ENCODE measurements around the gene ARL15.

Gene ARL15

GRCh38 chr5:54214722-54215121, 95.7 kb downstream of the ARL15 start:
- no peak for DNase-seq (ENCODE audit: low read depth in 1 of 2, low spot score in 1 of 2)

GRCh38 chr5:54212331-54212730, 98.0 kb downstream of the ARL15 start:
- DNase-seq (ENCODE audit: low read depth in 1 of 2, low spot score in 1 of 2): no peak

GRCh38 chr5:54211912-54212311, 98.5 kb downstream of the ARL15 start:
- DNase-seq (ENCODE audit: low read depth in 1 of 2, low spot score in 1 of 2): no peak

GRCh38 chr5:54207566-54207965, 102.8 kb downstream of the ARL15 start:
- no peak for DNase-seq (ENCODE audit: low read depth in 1 of 2, low spot score in 1 of 2)

GRCh38 chr5:54206580-54207229, 103.7 kb downstream of the ARL15 start:
- DNase-seq (ENCODE audit: low read depth in 1 of 2, low spot score in 1 of 2): no peak

- DNase-seq (ENCODE audit: low read depth in 1 of 2, low spot score in 1 of 2): no peak
Observed at GRCh38 chr5:54205918-54206317, 104.5 kb downstream of the ARL15 start.

GRCh38 chr5:54205453-54205852, 104.9 kb downstream of the ARL15 start:
- no peak for DNase-seq (ENCODE audit: low read depth in 1 of 2, low spot score in 1 of 2)

GRCh38 chr5:54197018-54197417, 113.4 kb downstream of the ARL15 start:
- DNase-seq (ENCODE audit: low read depth in 1 of 2, low spot score in 1 of 2): no peak

GRCh38 chr5:54195701-54196100, 114.7 kb downstream of the ARL15 start:
- no peak for DNase-seq (ENCODE audit: low read depth in 1 of 2, low spot score in 1 of 2)

- DNase-seq (ENCODE audit: low read depth in 1 of 2, low spot score in 1 of 2): no peak
Observed at GRCh38 chr5:54194318-54194717, 116.1 kb downstream of the ARL15 start.

GRCh38 chr5:54187694-54188093, 122.7 kb downstream of the ARL15 start:
- DNase-seq (ENCODE audit: low read depth in 1 of 2, low spot score in 1 of 2): no peak

GRCh38 chr5:54186912-54187445, 123.4 kb downstream of the ARL15 start:
- no peak for DNase-seq (ENCODE audit: low read depth in 1 of 2, low spot score in 1 of 2)

- no peak for DNase-seq (ENCODE audit: low read depth in 1 of 2, low spot score in 1 of 2)
Observed at GRCh38 chr5:54186108-54186507, 124.3 kb downstream of the ARL15 start.

- no peak for DNase-seq (ENCODE audit: low read depth in 1 of 2, low spot score in 1 of 2)
Observed at GRCh38 chr5:54184806-54185205, 125.6 kb downstream of the ARL15 start.

GRCh38 chr5:54180630-54181031, 129.7 kb downstream of the ARL15 start:
- DNase-seq (ENCODE audit: low read depth in 1 of 2, low spot score in 1 of 2): no peak

- no peak for DNase-seq (ENCODE audit: low read depth in 1 of 2, low spot score in 1 of 2)
Observed at GRCh38 chr5:54178991-54179390, 131.4 kb downstream of the ARL15 start.

- no peak for DNase-seq (ENCODE audit: low read depth in 1 of 2, low spot score in 1 of 2)
Observed at GRCh38 chr5:54178207-54178606, 132.2 kb downstream of the ARL15 start.

- no peak for DNase-seq (ENCODE audit: low read depth in 1 of 2, low spot score in 1 of 2)
Observed at GRCh38 chr5:54177058-54177457, 133.3 kb downstream of the ARL15 start.

GRCh38 chr5:54176066-54176830, 134.1 kb downstream of the ARL15 start:
- no peak for DNase-seq (ENCODE audit: low read depth in 1 of 2, low spot score in 1 of 2)

- no peak for DNase-seq (ENCODE audit: low read depth in 1 of 2, low spot score in 1 of 2)
Observed at GRCh38 chr5:54173251-54173650, 137.1 kb downstream of the ARL15 start.

- DNase-seq (ENCODE audit: low read depth in 1 of 2, low spot score in 1 of 2): no peak
Observed at GRCh38 chr5:54171645-54172384, 138.6 kb downstream of the ARL15 start.

- no peak for DNase-seq (ENCODE audit: low read depth in 1 of 2, low spot score in 1 of 2)
Observed at GRCh38 chr5:54165687-54166086, 144.7 kb downstream of the ARL15 start.
